Neural cell (in vitro differentiated cells): ENCODE results near the gene GPLD1. TPM values are rescaled to one million over a fixed set of nuclear protein-coding genes. Genes with fewer than 3 reads are reported as not detected.

ENCODE experiments used
- H2AFZ ChIP-seq: fragments of 200-600, 300-800 bp; sonication (generic), shearing (Covaris generic); 2 replicates; pipeline ENCODE4 v1.6.0; 2014; ENCODE audit warnings: low read depth, mild to moderate bottlenecking, antibody characterized with exemption, low read length, moderate library complexity
- H3F3A ChIP-seq: fragments of 200-600 bp; shearing (Covaris generic); 2 replicates; pipeline ENCODE4 v1.6.1; 2016; ENCODE audit warnings: mild to moderate bottlenecking, moderate library complexity, mixed read lengths, antibody characterized with exemption, low read length; ENCODE audit not compliant: insufficient read depth, poor library complexity, severe bottlenecking
- H3K27ac ChIP-seq: fragments of 200-600, 300-800 bp; sonication (generic), shearing (Covaris generic); 2 replicates; pipeline ENCODE4 v1.5.1; 2014; ENCODE audit warnings: mild to moderate bottlenecking, low read length, moderate library complexity
- H3K27me3 ChIP-seq: fragments of 300-800, 200-600 bp; sonication (generic), shearing (Covaris generic); 2 replicates; pipeline ENCODE4 v1.6.0; 2014; ENCODE audit warnings: mild to moderate bottlenecking, low read depth, low read length, moderate library complexity; ENCODE audit not compliant: insufficient read depth
- H3K36me3 ChIP-seq: fragments of 300-800, 200-600 bp; sonication (generic), shearing (Covaris generic); 2 replicates; pipeline ENCODE4 v1.5.1; 2014; ENCODE audit warnings: mild to moderate bottlenecking, antibody characterized with exemption, low read length, moderate library complexity; ENCODE audit not compliant: insufficient read depth
- H3K4me2 ChIP-seq: fragments of 300-800, 200-600 bp; sonication (generic), shearing (Covaris generic); 2 replicates; pipeline ENCODE4 v1.6.0; 2014; ENCODE audit warnings: mild to moderate bottlenecking, low read length
- H3K4me3 ChIP-seq: fragments of 300-800, 200-600 bp; sonication (generic), shearing (Covaris generic); 2 replicates; pipeline ENCODE4 v1.5.1; 2014; ENCODE audit warnings: mild to moderate bottlenecking, low read length, moderate library complexity
- H3K79me2 ChIP-seq: fragments of 200-600 bp; shearing (Covaris generic); replicated peaks from 2 replicates; pipeline ENCODE4 v1.6.0; 2014; ENCODE audit warnings: mild to moderate bottlenecking, low read length, moderate library complexity; ENCODE audit not compliant: insufficient read depth
- H3K9ac ChIP-seq: fragments of 300-800, 200-600 bp; sonication (generic), shearing (Covaris generic); 2 replicates; pipeline ENCODE4 v1.6.1; 2016; ENCODE audit warnings: mild to moderate bottlenecking, low read length, mixed read lengths
- H3K9me2 ChIP-seq: fragments of 200-600 bp; shearing (Covaris generic); 2 replicates; pipeline ENCODE4 v1.6.1; 2016; ENCODE audit warnings: mild to moderate bottlenecking, low read length, mixed read lengths; ENCODE audit not compliant: insufficient read depth
- H3K9me3 ChIP-seq: fragments of 200-600, 300-800 bp; sonication (generic), shearing (Covaris generic); 2 replicates; pipeline ENCODE4 v1.6.1; 2016; ENCODE audit warnings: mild to moderate bottlenecking, mixed run types, low read length, moderate library complexity, mixed read lengths
- H4K20me1 ChIP-seq: fragments of 200-600 bp; shearing (Covaris generic); 2 replicates; pipeline ENCODE4 v1.6.1; 2016; ENCODE audit warnings: mild to moderate bottlenecking, mixed run types; ENCODE audit not compliant: insufficient read depth
- EP300 ChIP-seq: fragments of 450-650 bp; conservative IDR thresholded peaks from 2 replicates; pipeline ENCODE4 v1.6.1; 2014; ENCODE audit warnings: antibody characterized with exemption, mild to moderate bottlenecking, moderate library complexity; ENCODE audit not compliant: poor library complexity, severe bottlenecking
- EZH2 ChIP-seq: fragments of 200-600, 300-800 bp; shearing (Covaris generic), sonication (generic); IDR thresholded peaks from 2 replicates; pipeline ENCODE4 v1.6.1; 2014; ENCODE audit warnings: antibody characterized with exemption, low read length, borderline replicate concordance, mild to moderate bottlenecking; ENCODE audit not compliant: insufficient read depth, poor library complexity, severe bottlenecking
- MXI1 ChIP-seq: fragments of 450-650 bp; conservative IDR thresholded peaks from 2 replicates; pipeline ENCODE4 v1.6.1; 2014; ENCODE audit warnings: antibody characterized with exemption, mild to moderate bottlenecking; ENCODE audit not compliant: poor library complexity, severe bottlenecking
- POLR2AphosphoS5 ChIP-seq: IDR thresholded peaks from 2 replicates; pipeline ENCODE4 v1.6.1; 2012
- RAD21 ChIP-seq: fragments of 450-650 bp; conservative IDR thresholded peaks from 2 replicates; pipeline ENCODE4 v1.6.1; 2014; ENCODE audit warnings: antibody characterized with exemption, mild to moderate bottlenecking, moderate library complexity
- SMC3 ChIP-seq: fragments of 450-650 bp; conservative IDR thresholded peaks from 2 replicates; pipeline ENCODE4 v1.6.1; 2014; ENCODE audit warnings: antibody characterized with exemption, mild to moderate bottlenecking, moderate library complexity; ENCODE audit not compliant: poor library complexity
- TAF1 ChIP-seq: IDR thresholded peaks from 2 replicates; pipeline ENCODE4 v1.6.1; 2012; ENCODE audit warnings: low read depth
- polyA plus RNA-seq: library from polyadenylated mRNA; depleted of rRNA; stranded (reverse); fragments of >200 nt; gene quantifications from 2 replicates; pipeline ENCODE4 v1.2.3, GENCODE V29; 2014
- TF ChIP-seq, protein P1 (sequence below): IDR thresholded peaks from 2 replicates; pipeline ENCODE4 v1.6.1; 2012; ENCODE audit warnings: borderline replicate concordance
- TF ChIP-seq, protein P2 (sequence below): fragments of 450-650 bp; IDR thresholded peaks from 2 replicates; pipeline ENCODE4 v1.5.1; 2014; ENCODE audit warnings: antibody characterized with exemption, mild to moderate bottlenecking, moderate library complexity; ENCODE audit not compliant: poor library complexity, severe bottlenecking

The GPLD1 gene
- polyA plus RNA-seq, 1 donor from 2014 or later, result 11.0 TPM

GRCh38 chr6:24458134-24458533 lies 31.2 kb downstream of the GPLD1 start:
- no peak for TF ChIP-seq TAF1
- TF ChIP-seq EP300, result no peak
- no peak for TF ChIP-seq RAD21
- TF ChIP-seq, protein P1, sequence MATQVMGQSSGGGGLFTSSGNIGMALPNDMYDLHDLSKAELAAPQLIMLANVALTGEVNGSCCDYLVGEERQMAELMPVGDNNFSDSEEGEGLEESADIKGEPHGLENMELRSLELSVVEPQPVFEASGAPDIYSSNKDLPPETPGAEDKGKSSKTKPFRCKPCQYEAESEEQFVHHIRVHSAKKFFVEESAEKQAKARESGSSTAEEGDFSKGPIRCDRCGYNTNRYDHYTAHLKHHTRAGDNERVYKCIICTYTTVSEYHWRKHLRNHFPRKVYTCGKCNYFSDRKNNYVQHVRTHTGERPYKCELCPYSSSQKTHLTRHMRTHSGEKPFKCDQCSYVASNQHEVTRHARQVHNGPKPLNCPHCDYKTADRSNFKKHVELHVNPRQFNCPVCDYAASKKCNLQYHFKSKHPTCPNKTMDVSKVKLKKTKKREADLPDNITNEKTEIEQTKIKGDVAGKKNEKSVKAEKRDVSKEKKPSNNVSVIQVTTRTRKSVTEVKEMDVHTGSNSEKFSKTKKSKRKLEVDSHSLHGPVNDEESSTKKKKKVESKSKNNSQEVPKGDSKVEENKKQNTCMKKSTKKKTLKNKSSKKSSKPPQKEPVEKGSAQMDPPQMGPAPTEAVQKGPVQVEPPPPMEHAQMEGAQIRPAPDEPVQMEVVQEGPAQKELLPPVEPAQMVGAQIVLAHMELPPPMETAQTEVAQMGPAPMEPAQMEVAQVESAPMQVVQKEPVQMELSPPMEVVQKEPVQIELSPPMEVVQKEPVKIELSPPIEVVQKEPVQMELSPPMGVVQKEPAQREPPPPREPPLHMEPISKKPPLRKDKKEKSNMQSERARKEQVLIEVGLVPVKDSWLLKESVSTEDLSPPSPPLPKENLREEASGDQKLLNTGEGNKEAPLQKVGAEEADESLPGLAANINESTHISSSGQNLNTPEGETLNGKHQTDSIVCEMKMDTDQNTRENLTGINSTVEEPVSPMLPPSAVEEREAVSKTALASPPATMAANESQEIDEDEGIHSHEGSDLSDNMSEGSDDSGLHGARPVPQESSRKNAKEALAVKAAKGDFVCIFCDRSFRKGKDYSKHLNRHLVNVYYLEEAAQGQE, result no peak
- no peak for TF ChIP-seq EZH2
- no peak for TF ChIP-seq POLR2AphosphoS5
- no peak for TF ChIP-seq SMC3
- no peak for TF ChIP-seq MXI1
- TF ChIP-seq, protein P2, sequence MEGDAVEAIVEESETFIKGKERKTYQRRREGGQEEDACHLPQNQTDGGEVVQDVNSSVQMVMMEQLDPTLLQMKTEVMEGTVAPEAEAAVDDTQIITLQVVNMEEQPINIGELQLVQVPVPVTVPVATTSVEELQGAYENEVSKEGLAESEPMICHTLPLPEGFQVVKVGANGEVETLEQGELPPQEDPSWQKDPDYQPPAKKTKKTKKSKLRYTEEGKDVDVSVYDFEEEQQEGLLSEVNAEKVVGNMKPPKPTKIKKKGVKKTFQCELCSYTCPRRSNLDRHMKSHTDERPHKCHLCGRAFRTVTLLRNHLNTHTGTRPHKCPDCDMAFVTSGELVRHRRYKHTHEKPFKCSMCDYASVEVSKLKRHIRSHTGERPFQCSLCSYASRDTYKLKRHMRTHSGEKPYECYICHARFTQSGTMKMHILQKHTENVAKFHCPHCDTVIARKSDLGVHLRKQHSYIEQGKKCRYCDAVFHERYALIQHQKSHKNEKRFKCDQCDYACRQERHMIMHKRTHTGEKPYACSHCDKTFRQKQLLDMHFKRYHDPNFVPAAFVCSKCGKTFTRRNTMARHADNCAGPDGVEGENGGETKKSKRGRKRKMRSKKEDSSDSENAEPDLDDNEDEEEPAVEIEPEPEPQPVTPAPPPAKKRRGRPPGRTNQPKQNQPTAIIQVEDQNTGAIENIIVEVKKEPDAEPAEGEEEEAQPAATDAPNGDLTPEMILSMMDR, result no peak
- H4K20me1 ChIP-seq, result no peaks in the 10 kb centered on the region

DNA sequence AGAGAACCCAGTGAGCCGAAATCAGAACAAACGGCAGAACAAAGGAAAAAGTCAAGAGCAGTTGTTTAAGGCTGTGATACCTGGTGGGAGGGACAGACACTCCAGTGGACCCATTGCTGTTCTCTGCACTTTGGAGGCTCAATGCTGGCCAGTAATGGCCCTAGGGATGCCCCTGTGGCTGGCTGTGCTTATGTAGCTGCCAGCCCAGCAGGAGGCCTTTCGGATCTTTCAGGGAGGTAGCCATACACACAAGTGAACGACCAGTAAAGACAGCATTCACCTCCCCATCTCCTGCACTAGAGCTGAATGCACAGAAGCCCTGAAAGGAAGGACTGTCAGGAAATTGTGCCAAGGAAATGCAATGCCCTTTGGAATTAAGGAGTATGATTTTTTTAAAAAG lies 34.3 kb downstream of the GPLD1 start:
- H3K4me2 ChIP-seq, result no peak overlapping the region

More at GRCh38 chr6:24458134-24458533, 31.2 kb downstream of the GPLD1 start:
- no peak overlapping the region for H3K27ac ChIP-seq
- no peak overlapping the region for H3K9ac ChIP-seq
- H2AFZ ChIP-seq, result no peak overlapping the region
- no peaks in the 10 kb centered on the region for H3K9me3 ChIP-seq
- no peaks in the 10 kb centered on the region for H3K79me2 ChIP-seq
- H3K36me3 ChIP-seq, result no peaks in the 10 kb centered on the region
- H3K4me2 ChIP-seq, result no peak overlapping the region
- H3K4me3 ChIP-seq, result no peak overlapping the region
- H3K27me3 ChIP-seq, result no peaks in the 10 kb centered on the region
- no peaks in the 10 kb centered on the region for H3F3A ChIP-seq
- no peaks in the 10 kb centered on the region for H3K9me2 ChIP-seq

More for the DNA sequence above, 34.3 kb downstream of the GPLD1 start:
- no peaks in the 10 kb centered on the region for H3F3A ChIP-seq
- TF ChIP-seq, protein P1, result no peak
- TF ChIP-seq EP300, result no peak
- no peak for TF ChIP-seq MXI1
- no peak for TF ChIP-seq SMC3
- no peak for TF ChIP-seq POLR2AphosphoS5
- TF ChIP-seq EZH2, result no peak
- no peak for TF ChIP-seq TAF1
- H4K20me1 ChIP-seq, result no peaks in the 10 kb centered on the region
- no peak overlapping the region for H3K27ac ChIP-seq
- no peak overlapping the region for H3K4me3 ChIP-seq
- H3K36me3 ChIP-seq, result no peaks in the 10 kb centered on the region
- no peak overlapping the region for H3K9ac ChIP-seq
- no peak overlapping the region for H2AFZ ChIP-seq
- H3K27me3 ChIP-seq, result no peaks in the 10 kb centered on the region
- no peaks in the 10 kb centered on the region for H3K9me3 ChIP-seq
- H3K9me2 ChIP-seq, result no peaks in the 10 kb centered on the region
- H3K79me2 ChIP-seq, result no peaks in the 10 kb centered on the region
